Hematopoietic multipotent progenitor cell treated with erythropoietin and hydrocortisone succinate and interleukin-3 and kit ligand, for 17 days (in vitro differentiated cells): Measurements from ENCODE around the gene HBP1.
"Not testable (repeated sequence)": the region's sequence is repeated elsewhere in the genome, so short reads cannot be mapped to it uniquely, and the experiment has no call there.

Source experiments
- DNase-seq: peaks from one replicate; pipeline ENCODE4 v3.0.0-alpha.2; 2015; ENCODE audit warnings: low spot score

The HBP1 gene

GRCh38 chr7:107168233-107169119 lies at the start of gene HBP1:
TSS of gene HBP1 (plus strand) at chr7:107169003. CDS start at chr7:107179894, 10,891 bp downstream.
- DNase-seq: peak; percentile 100

GRCh38 chr7:107119376-107120105 lies 49.3 kb upstream of the HBP1 start:
- DNase-seq: no peak

- DNase-seq: no peak
Observed at GRCh38 chr7:107122486-107122911, 46.3 kb upstream of the HBP1 start.

- no peak for DNase-seq
Observed at GRCh38 chr7:107123392-107123791, 45.4 kb upstream of the HBP1 start.

- no peak for DNase-seq
Observed at GRCh38 chr7:107125475-107125874, 43.3 kb upstream of the HBP1 start.

GRCh38 chr7:107128217-107128616 lies 40.6 kb upstream of the HBP1 start:
- no peak for DNase-seq

GRCh38 chr7:107128748-107129147 lies 40.1 kb upstream of the HBP1 start:
- DNase-seq: no peak

GRCh38 chr7:107130487-107131220 lies 38.1 kb upstream of the HBP1 start:
- peak; percentile 35 for DNase-seq

GRCh38 chr7:107133396-107133795 lies 35.4 kb upstream of the HBP1 start:
- DNase-seq: no peak

GRCh38 chr7:107138696-107139420 lies 29.9 kb upstream of the HBP1 start:
- DNase-seq: no peak

- DNase-seq: not testable (repeated sequence)
Observed at GRCh38 chr7:107143875-107144274, 24.9 kb upstream of the HBP1 start.

- no peak for DNase-seq
Observed at GRCh38 chr7:107145067-107145838, 23.6 kb upstream of the HBP1 start.

GRCh38 chr7:107147464-107148393 lies 21.1 kb upstream of the HBP1 start:
- peak; percentile 80 for DNase-seq

GRCh38 chr7:107148721-107149120 lies 20.1 kb upstream of the HBP1 start:
- no peak for DNase-seq

- DNase-seq: no peak
Observed at GRCh38 chr7:107149863-107150262, 18.9 kb upstream of the HBP1 start.

- DNase-seq: peak; percentile 91
Observed at GRCh38 chr7:107150375-107151073, 18.3 kb upstream of the HBP1 start.

GRCh38 chr7:107151538-107151937 lies 17.3 kb upstream of the HBP1 start:
- no peak for DNase-seq

GRCh38 chr7:107152011-107152410 lies 16.8 kb upstream of the HBP1 start:
- DNase-seq: peak; percentile 48

- no peak for DNase-seq
Observed at GRCh38 chr7:107154826-107155225, 14.0 kb upstream of the HBP1 start.
